Transverse colon (tissue), 4 donors: Measurements from ENCODE around the gene HSD17B11. TPM values are rescaled to one million over a fixed set of nuclear protein-coding genes. Genes with fewer than 3 reads are reported as not detected.

Experiments used
- DNase-seq: peaks from one replicate; pipeline ENCODE4 v3.0.0-alpha.2; 2019
- H3K27ac ChIP-seq, 4 donors: fragments of 200-600 bp; sonication (generic); 2 replicates each; pipeline ENCODE4 v1.5.1; 2016 to 2018; ENCODE audit warnings: inconsistent platforms in 4 of 4
- H3K27me3 ChIP-seq: fragments of 200-600 bp; sonication (generic); 2 replicates; pipeline ENCODE4 v1.5.1; 2017; ENCODE audit warnings: inconsistent platforms
- H3K36me3 ChIP-seq, 4 donors: fragments of 200-600 bp; sonication (generic); 2 replicates each; pipeline ENCODE4 v1.5.1; 2017 to 2019; ENCODE audit warnings: inconsistent platforms in 4 of 4
- H3K4me1 ChIP-seq, 4 donors: fragments of 200-600 bp; sonication (generic); 2 replicates each; pipeline ENCODE4 v1.5.1; 2017 to 2020; ENCODE audit warnings: inconsistent platforms in 4 of 4
- H3K4me3 ChIP-seq, 4 donors: fragments of 200-600 bp; sonication (generic); 1 replicate in 1 of 4; 2 replicates in 3 of 4; pipeline versions ENCODE4 v1.5.1 to v1.6.1; 2017 to 2019; ENCODE audit warnings: inconsistent platforms in 4 of 4
- H3K9me3 ChIP-seq, 2 donors: fragments of 200-600 bp; sonication (generic); 2 replicates each; pipeline ENCODE4 v1.5.1; 2017 to 2019; ENCODE audit warnings: inconsistent platforms in 2 of 2
- EP300 ChIP-seq: sonication (generic); formaldehyde crosslinking; IDR thresholded peaks from one replicate; pipeline ENCODE4 v1.6.1; 2017; ENCODE audit warnings: antibody characterized with exemption, low read depth
- POLR2A ChIP-seq: fragments of 450-650 bp; IDR thresholded peaks from one replicate; pipeline ENCODE4 v1.6.1; 2016; ENCODE audit warnings: antibody characterized with exemption, mild to moderate bottlenecking, moderate library complexity
- POLR2AphosphoS5 ChIP-seq, 3 donors: sonication (generic); formaldehyde crosslinking; IDR thresholded peaks; one replicate each; pipeline ENCODE4 v1.6.1; 2016; ENCODE audit warnings: antibody characterized with exemption in 3 of 3
- WGBS, 2 donors: methylation state at CpG; one replicate each; pipeline ENCODE4 v1.1.5; 2018; ENCODE audit warnings: low coverage in 1 of 2; 5-methylcytosine and 5-hydroxymethylcytosine counted together
- in situ Hi-C, 4 donors: fragments of 200-750 bp; cut with MboI; loops; one replicate each; pipeline versions ENCODE4 v1.15.0 to v1.15.1; 2017; ENCODE audit warnings: low sequenced_read_pairs in 3 of 4, low pct_ligation_motif_present in 1 of 4, low pct_unique_long_range_greater_than_20kb in 1 of 4
- intact Hi-C: fragments of 100-400 bp; cut with DNase I; formaldehyde crosslinking; loops from one replicate; pipeline ENCODE4 v1.15.1; 2023; ENCODE audit warnings: low total_unique reads
- total RNA-seq, 4 donors: library from RNA; depleted of rRNA; stranded (reverse); fragments of >200 nt; gene quantifications; one replicate each; pipeline ENCODE4 v1.1.0, GENCODE V29; 2016
- TF ChIP-seq, protein P1 (sequence below), 5 experiments: fragments of 200-600 bp in 3 of 5; fragments of 450-650 bp in 2 of 5; sonication (generic) in 3 of 5; IDR thresholded peaks; 1 replicate in 2 of 5; 2 replicates in 3 of 5; pipeline ENCODE4 v1.5.1; 2016 to 2017; ENCODE audit warnings: antibody characterized with exemption in 5 of 5, inconsistent platforms in 3 of 5, mild to moderate bottlenecking in 2 of 5, moderate library complexity in 1 of 5

Gene HSD17B11
- total RNA-seq, 4 donors from 2014 or later = 189 to 348 (median 271) TPM

DNA sequence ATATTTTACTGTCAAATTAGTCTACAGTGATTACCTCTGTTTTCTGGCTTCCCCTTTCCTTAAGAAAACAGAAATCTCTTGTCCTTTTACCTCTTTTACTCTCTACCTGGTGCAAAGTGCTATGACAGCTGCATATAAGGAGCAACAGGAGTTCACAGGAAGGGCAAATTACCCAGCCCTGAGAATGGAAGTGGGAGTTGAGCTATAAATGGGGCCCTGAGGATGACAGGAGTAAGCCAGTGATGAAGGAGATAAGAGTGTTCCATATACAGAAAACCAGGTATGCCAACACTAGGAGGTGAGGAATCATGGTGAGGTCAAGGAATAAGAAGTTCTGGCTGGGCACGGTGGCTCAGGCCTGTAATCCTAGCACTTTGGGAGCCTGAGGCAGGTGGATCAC, 63.9 kb downstream of the HSD17B11 start:
- no peaks in the 10 kb centered on the region for H3K36me3 ChIP-seq
- no peak for DNase-seq
- in situ Hi-C loops = no loop called here

DNA sequence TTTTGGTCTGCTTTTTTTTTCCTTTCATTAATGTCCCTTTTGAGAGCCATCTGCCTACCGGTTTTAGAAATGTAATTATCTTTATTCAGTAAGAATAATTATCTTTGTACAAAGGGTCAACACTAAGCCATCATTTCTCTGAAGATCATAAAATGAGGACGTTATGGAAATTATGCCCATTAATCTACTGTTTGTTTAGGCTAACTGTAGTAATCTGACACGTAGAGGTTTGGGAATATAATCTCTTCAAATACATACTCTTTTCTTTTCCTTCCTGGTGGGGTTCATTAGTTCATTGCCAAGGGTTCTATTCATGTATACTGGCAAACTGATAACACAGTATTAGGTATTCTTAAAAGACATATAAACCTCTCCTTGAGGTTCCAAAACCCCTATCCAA, 64.5 kb downstream of the HSD17B11 start:
- no peak for DNase-seq
- Histone ChIP-seq H3K27me3 (no peaks in the 10 kb centered on the region), H3K27ac (no peak overlapping the region), H3K9me3 (no peaks in the 10 kb centered on the region), H3K4me1 (peaks cover 0 to 6% (median 2%) of the 10 kb centered on the region in 4 donors), H3K36me3 (no peaks in the 10 kb centered on the region), H3K4me3 (no peak overlapping the region)
- no peak for TF ChIP-seq EP300
- TF ChIP-seq POLR2AphosphoS5 (IDR thresholded peaks at IDR 0.05) = no peak
- no peak for TF ChIP-seq POLR2A
- TF ChIP-seq, protein P1, sequence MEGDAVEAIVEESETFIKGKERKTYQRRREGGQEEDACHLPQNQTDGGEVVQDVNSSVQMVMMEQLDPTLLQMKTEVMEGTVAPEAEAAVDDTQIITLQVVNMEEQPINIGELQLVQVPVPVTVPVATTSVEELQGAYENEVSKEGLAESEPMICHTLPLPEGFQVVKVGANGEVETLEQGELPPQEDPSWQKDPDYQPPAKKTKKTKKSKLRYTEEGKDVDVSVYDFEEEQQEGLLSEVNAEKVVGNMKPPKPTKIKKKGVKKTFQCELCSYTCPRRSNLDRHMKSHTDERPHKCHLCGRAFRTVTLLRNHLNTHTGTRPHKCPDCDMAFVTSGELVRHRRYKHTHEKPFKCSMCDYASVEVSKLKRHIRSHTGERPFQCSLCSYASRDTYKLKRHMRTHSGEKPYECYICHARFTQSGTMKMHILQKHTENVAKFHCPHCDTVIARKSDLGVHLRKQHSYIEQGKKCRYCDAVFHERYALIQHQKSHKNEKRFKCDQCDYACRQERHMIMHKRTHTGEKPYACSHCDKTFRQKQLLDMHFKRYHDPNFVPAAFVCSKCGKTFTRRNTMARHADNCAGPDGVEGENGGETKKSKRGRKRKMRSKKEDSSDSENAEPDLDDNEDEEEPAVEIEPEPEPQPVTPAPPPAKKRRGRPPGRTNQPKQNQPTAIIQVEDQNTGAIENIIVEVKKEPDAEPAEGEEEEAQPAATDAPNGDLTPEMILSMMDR (IDR thresholded peaks at IDR 0.05) = no peak
- WGBS, 2 donors = 31 to 39% methylated on average over 3 of the region's 3 CpGs
- in situ Hi-C loops = no loop called here
- intact Hi-C loops = no loop called here

More for the DNA sequence above, 63.9 kb downstream of the HSD17B11 start:
- Histone ChIP-seq H3K4me3 (no peak overlapping the region), H3K27me3 (no peaks in the 10 kb centered on the region), H3K4me1 (peaks cover 0 to 6% (median 2%) of the 10 kb centered on the region in 4 donors), H3K27ac (no peak overlapping the region), H3K9me3 (no peaks in the 10 kb centered on the region)
- TF ChIP-seq POLR2A (no peak), EP300 (no peak), POLR2AphosphoS5 (IDR thresholded peaks at IDR 0.05) (no peak)
- 86% methylated on average over 1 of the region's 1 CpG; no CpG with 5 or more reads in 1 of the 2 donors for WGBS, 2 donors
- intact Hi-C loops = no loop called here

DNA sequence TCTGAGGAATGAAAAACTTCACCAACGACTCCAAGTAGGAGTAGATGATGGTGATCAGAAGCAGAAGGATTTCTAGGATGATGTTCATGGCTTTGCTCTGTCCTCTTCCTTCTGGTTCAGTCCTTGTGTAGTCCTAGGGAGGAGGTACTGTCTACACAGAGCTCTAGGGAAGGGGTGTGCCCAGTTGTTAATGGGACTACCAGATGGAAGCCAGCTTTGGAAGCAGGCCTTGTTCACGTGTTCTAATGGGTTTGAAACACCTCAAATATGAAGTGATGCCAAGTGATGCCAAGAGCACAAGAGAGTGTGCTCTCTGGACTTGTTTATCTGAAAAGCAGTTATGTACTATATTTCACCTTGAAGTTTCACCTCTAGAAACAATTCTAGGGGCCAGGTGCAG, 68.2 kb downstream of the HSD17B11 start, which contains the start of gene HSD17B13:
Gene HSD17B13, minus strand, starts transcription at position 129 of the 400 bp plus-strand sequence. Its CDS starts 41 bp downstream, at position 88.
- intact Hi-C loops = no loop called here
- H3K4me1 ChIP-seq = peaks cover 0 to 6% (median 2%) of the 10 kb centered on the region in 4 donors
- no peak for DNase-seq

DNA sequence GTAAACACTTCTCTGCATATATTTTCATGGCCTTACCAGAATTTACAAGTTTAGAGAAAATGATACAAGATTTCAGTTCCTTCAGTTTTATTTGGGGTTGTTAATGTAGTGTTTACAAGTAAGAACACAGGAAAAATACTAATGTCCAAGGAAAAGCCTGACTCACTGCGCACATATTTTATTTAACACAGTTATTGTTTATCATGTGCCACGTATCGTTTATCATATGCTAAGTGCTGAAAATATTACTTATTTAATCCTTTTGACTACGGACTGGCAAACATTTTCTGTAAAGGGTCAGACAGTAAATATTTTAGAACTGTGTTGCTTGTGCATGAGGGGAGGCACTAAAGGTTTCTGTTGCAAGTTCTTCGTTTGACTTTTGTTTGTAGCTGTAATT, 69.1 kb downstream of the HSD17B11 start:
- intact Hi-C loops = no loop called here
- no peak for DNase-seq
- no peaks in the 10 kb centered on the region for H3K9me3 ChIP-seq
- H3K27ac ChIP-seq = peak overlapping the region in 1 of 4 donors; percentile 18
- no peaks in the 10 kb centered on the region for H3K36me3 ChIP-seq
- 47 to 66% methylated on average over 5 of the region's 5 CpGs for WGBS, 2 donors
- no peaks in the 10 kb centered on the region for H3K27me3 ChIP-seq
- TF ChIP-seq POLR2AphosphoS5 (IDR thresholded peaks at IDR 0.05) = no peak
- TF ChIP-seq EP300 = no peak
- TF ChIP-seq, protein P1 (IDR thresholded peaks at IDR 0.05) = no peak
- TF ChIP-seq POLR2A = no peak
- H3K4me3 ChIP-seq = no peak overlapping the region
- H3K4me1 ChIP-seq = peaks cover 0 to 6% (median 2%) of the 10 kb centered on the region in 4 donors
- in situ Hi-C loops = no loop called here

More for the DNA sequence above, 68.2 kb downstream of the HSD17B11 start, which contains the start of gene HSD17B13:
- Histone ChIP-seq H3K27ac (peak within 1 kb of the TSS in 1 of 4 donors; percentile 18), H3K36me3 (no peaks in the 10 kb centered on the region), H3K27me3 (no peaks in the 10 kb centered on the region), H3K9me3 (no peaks in the 10 kb centered on the region), H3K4me3 (no peak within 1 kb of the TSS)
- in situ Hi-C loops = no loop called here
- 20 to 44% methylated on average over 1 to 2 of the region's 2 CpGs for WGBS, 2 donors
- TF ChIP-seq POLR2AphosphoS5 (IDR thresholded peaks at IDR 0.05) (no peak), POLR2A (no peak), EP300 (no peak)
- TF ChIP-seq, protein P1 (IDR thresholded peaks at IDR 0.05) = no peak
